Aorta (tissue), 5 donors: Measurements from ENCODE around the gene CHST9. TPM values are rescaled to one million over a fixed set of nuclear protein-coding genes. Genes with fewer than 3 reads are reported as not detected.
A peak's percentile ranks its signal among the peaks of the same experiment; 100 is the strongest.

Source experiments
- ATAC-seq: fragments of 200-7000 bp; cut with Tn5 transposase; one replicate; pipeline ENCODE4 v1.9.1; 2022; ENCODE audit warnings: moderate library complexity; ENCODE audit not compliant: low FRiP score
- DNase-seq, 2 donors: peaks; one replicate each; pipeline ENCODE4 v3.0.0-alpha.2; 2020
- H3K27ac ChIP-seq, 2 donors: one replicate each; pipeline ENCODE4 v1.5.1; 2013; ENCODE audit warnings: low read length in 2 of 2, mild to moderate bottlenecking in 2 of 2, moderate library complexity in 2 of 2, control low read depth in 1 of 2, inconsistent platforms in 1 of 2, low read depth in 1 of 2
- H3K27me3 ChIP-seq, 2 donors: one replicate each; pipeline ENCODE4 v1.6.1; 2013; ENCODE audit warnings: control low read depth in 1 of 2, low read length in 1 of 2, mild to moderate bottlenecking in 1 of 2, moderate library complexity in 1 of 2; ENCODE audit not compliant: insufficient read depth in 2 of 2, control insufficient read depth in 1 of 2
- H3K36me3 ChIP-seq, 2 donors: one replicate each; pipeline ENCODE4 v1.6.1; 2013; ENCODE audit warnings: control low read depth in 1 of 2, low read length in 1 of 2, mild to moderate bottlenecking in 1 of 2; ENCODE audit not compliant: insufficient read depth in 2 of 2, control insufficient read depth in 1 of 2
- H3K4me1 ChIP-seq, 2 donors: one replicate each; pipeline ENCODE4 v1.6.1; 2013; ENCODE audit warnings: low read length in 2 of 2, control low read depth in 1 of 2, mild to moderate bottlenecking in 1 of 2, moderate library complexity in 1 of 2; ENCODE audit not compliant: insufficient read depth in 2 of 2, control insufficient read depth in 1 of 2
- H3K4me3 ChIP-seq, 2 donors: one replicate each; pipeline ENCODE4 v1.5.1; 2013; ENCODE audit warnings: low read length in 2 of 2, control low read depth in 1 of 2, mild to moderate bottlenecking in 1 of 2
- H3K9me3 ChIP-seq: one replicate; pipeline ENCODE4 v1.6.1; 2013; ENCODE audit warnings: mild to moderate bottlenecking, low read length; ENCODE audit not compliant: control insufficient read depth
- WGBS, 2 donors: extraction: QIAGEN DNeasy Blood & Tissue Kit; methylation state at CpG; one replicate each; pipeline ENCODE4 v1.1.7; 2013; 5-methylcytosine and 5-hydroxymethylcytosine counted together
- intact Hi-C, 2 donors: fragments of 100-400 bp; cut with DNase I; formaldehyde crosslinking; loops; one replicate each; pipeline versions ENCODE4 v1.14.2 to v1.15.0; 2022
- polyA plus RNA-seq, 2 donors: library from polyadenylated mRNA; stranded (reverse); fragments of 200-250 nt; gene quantifications; one replicate each; pipeline ENCODE4 v1.2.3, GENCODE V29; 2013
- total RNA-seq, 2 donors: library from RNA; stranded (reverse); fragmentation: NEBNext Ultra II Directional; extraction: Animal tissue kit (Norgen Biotek cat#: 25700); gene quantifications; one replicate each; pipeline ENCODE4 v1.2.1, GENCODE V29; 2021
- donor health status: healthy with polysubstance abuse.
- donor health status: Bipolar disorder and iron deficiency.
- donor health status: DM: no; HTN: no; CAD: no.
- donor health status: DM: no; HTN: no; CAD: no.
- donor health status: DM: yes; HTN: yes; CAD: no.

Gene CHST9
- total and polyA plus RNA-seq, 4 donors: 0.06 TPM; not detected in 3

- H3K9me3 ChIP-seq: peaks cover 2% of the 10 kb centered on the region
- DNase-seq (peak in 1 of 2 donors; percentile 76), ATAC-seq (peak; percentile 64)
- intact Hi-C loops: no loop called here
- H3K36me3 ChIP-seq: no peaks in the 10 kb centered on the region
- no peaks in the 10 kb centered on the region for H3K4me1 ChIP-seq
- H3K27me3 ChIP-seq: no peaks in the 10 kb centered on the region
- WGBS, 2 donors: 7% methylated on average over 40 of the region's 40 CpGs
- H3K27ac ChIP-seq: no peak overlapping the region
- no peak overlapping the region for H3K4me3 ChIP-seq
These were observed 321.8 kb downstream of the CHST9 start for GRCh38 chr18:26863122-26863879.

DNA sequence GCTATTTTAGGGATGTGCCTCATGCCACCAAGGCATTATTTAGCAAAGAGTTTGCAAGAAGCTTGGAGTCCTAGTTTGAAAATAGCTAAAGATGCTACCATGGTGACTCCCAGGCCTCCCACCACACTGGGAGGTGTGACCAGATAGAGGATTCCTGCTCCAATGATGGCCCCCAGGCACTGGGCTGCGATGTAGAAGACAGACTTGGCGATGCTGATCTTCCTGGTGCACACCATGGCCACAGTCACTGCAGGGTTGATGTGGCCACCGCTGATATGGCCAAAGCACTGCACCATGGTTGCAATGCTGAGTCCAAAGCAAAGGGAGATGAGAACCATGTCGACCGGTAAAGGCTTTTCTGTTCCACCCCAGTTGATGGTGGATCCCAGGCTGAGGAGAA is 323.0 kb downstream of the CHST9 start:
- intact Hi-C loops: no loop called here
- DNase-seq (peak in 1 of 2 donors; percentile 58), ATAC-seq (no peak)
- peaks cover 2% of the 10 kb centered on the region for H3K9me3 ChIP-seq
- H3K4me3 ChIP-seq: no peak overlapping the region
- H3K36me3 ChIP-seq: no peaks in the 10 kb centered on the region
- no peak overlapping the region for H3K27ac ChIP-seq
- WGBS, 2 donors: 94 to 99% methylated on average over 5 of the region's 5 CpGs
- H3K27me3 ChIP-seq: no peaks in the 10 kb centered on the region
- H3K4me1 ChIP-seq: no peaks in the 10 kb centered on the region
